GM23338 (cell line): ENCODE results near the gene SELENON. TPM values are rescaled to one million over a fixed set of nuclear protein-coding genes. Genes with fewer than 3 reads are reported as not detected.

Experiments used
- ATAC-seq: fragments of 200-7000 bp; cut with Tn5 transposase; 3 replicates; pipeline ENCODE4 v1.9.1; 2020
- DNase-seq: peaks from one replicate; pipeline ENCODE4 v3.0.0-alpha.2; 2015; ENCODE audit warnings: low spot score
- H2AFZ ChIP-seq: fragments of 200-600 bp; sonication (generic); 2 replicates; pipeline ENCODE4 v1.8.0; 2016; ENCODE audit warnings: antibody characterized with exemption, mild to moderate bottlenecking, moderate library complexity
- H3F3A ChIP-seq: fragments of 200-600 bp; sonication (generic); replicated peaks from 2 replicates; pipeline ENCODE4 v1.8.0; 2017; ENCODE audit warnings: antibody characterized with exemption, mixed run types, low read depth
- H3K27ac ChIP-seq: fragments of 200-600 bp; sonication (generic); 2 replicates; pipeline ENCODE4 v1.6.1; 2016; ENCODE audit warnings: low read depth
- H3K27me3 ChIP-seq: fragments of 200-600 bp; sonication (generic); 2 replicates; pipeline ENCODE4 v1.8.0; 2016; ENCODE audit warnings: mild to moderate bottlenecking, mixed run types, moderate library complexity; ENCODE audit not compliant: insufficient read depth
- H3K36me3 ChIP-seq: fragments of 200-600 bp; sonication (generic); 2 replicates; pipeline ENCODE4 v1.8.0; 2016; ENCODE audit warnings: mild to moderate bottlenecking; ENCODE audit not compliant: insufficient read depth
- H3K4me1 ChIP-seq: fragments of 200-600 bp; sonication (generic); 2 replicates; pipeline ENCODE4 v1.8.0; 2016; ENCODE audit warnings: mild to moderate bottlenecking, moderate library complexity; ENCODE audit not compliant: insufficient read depth
- H3K4me2 ChIP-seq: fragments of 200-600 bp; sonication (generic); 2 replicates; pipeline ENCODE4 v1.7.1; 2017; ENCODE audit warnings: mixed run types
- H3K4me3 ChIP-seq: fragments of 200-600 bp; sonication (generic); 2 replicates; pipeline ENCODE4 v1.6.1; 2016; ENCODE audit warnings: mixed run types
- H3K79me2 ChIP-seq: fragments of 200-600 bp; sonication (generic); replicated peaks from 2 replicates; pipeline ENCODE4 v1.8.0; 2017; ENCODE audit warnings: mild to moderate bottlenecking; ENCODE audit not compliant: insufficient read depth
- H3K9me2 ChIP-seq: fragments of 200-600 bp; sonication (generic); 2 replicates; pipeline ENCODE4 v1.8.0; 2017; ENCODE audit not compliant: insufficient read depth
- H4K20me1 ChIP-seq: fragments of 200-600 bp; sonication (generic); replicated peaks from 2 replicates; pipeline ENCODE4 v1.8.0; 2017; ENCODE audit warnings: mild to moderate bottlenecking; ENCODE audit not compliant: insufficient read depth
- H3K27ac Mint-ChIP-seq: 2 replicates; pipeline ENCODE4 v1.8.0; 2020; ENCODE audit warnings: inconsistent platforms, mild to moderate bottlenecking, moderate library complexity, mixed read lengths
- H3K27me3 Mint-ChIP-seq: 3 replicates; pipeline ENCODE4 v1.8.0; 2022; ENCODE audit warnings: low read depth, mild to moderate bottlenecking, moderate library complexity, mixed read lengths, inconsistent platforms; ENCODE audit not compliant: insufficient read depth, poor library complexity
- H3K36me3 Mint-ChIP-seq: 3 replicates; pipeline ENCODE4 v1.8.0; 2021; ENCODE audit warnings: low read depth, mild to moderate bottlenecking, inconsistent platforms, moderate library complexity, mixed read lengths
- H3K4me1 Mint-ChIP-seq: 3 replicates; pipeline ENCODE4 v1.8.0; 2020; ENCODE audit warnings: mild to moderate bottlenecking, inconsistent platforms, mixed read lengths
- H3K4me3 Mint-ChIP-seq: 3 replicates; pipeline ENCODE4 v1.8.0; 2021; ENCODE audit warnings: moderate library complexity, mild to moderate bottlenecking, inconsistent platforms, mixed read lengths
- H3K9me3 Mint-ChIP-seq: 3 replicates; pipeline ENCODE4 v1.8.0; 2020; ENCODE audit warnings: moderate library complexity, mild to moderate bottlenecking, inconsistent platforms, mixed read lengths
- CTCF ChIP-seq, 2 experiments: fragments of 200-600 bp in 1 of 2; sonication (generic) in 1 of 2; conservative IDR thresholded peaks; 2 replicates each; pipeline versions ENCODE4 v1.5.1 to v1.6.1; 2016 to 2017; ENCODE audit warnings: antibody characterized with exemption in 2 of 2, low read depth in 2 of 2, mild to moderate bottlenecking in 2 of 2, moderate library complexity in 1 of 2
- POLR2AphosphoS5 ChIP-seq: IDR thresholded peaks from 2 replicates; pipeline ENCODE4 v1.6.1; 2016; ENCODE audit warnings: antibody characterized with exemption, low read depth
- STAT1 ChIP-seq: IDR thresholded peaks from one replicate; pipeline ENCODE4 v1.6.1; 2016; ENCODE audit warnings: antibody characterized with exemption; ENCODE audit not compliant: unreplicated experiment
- ZNF114 ChIP-seq: fragments of 250-450 bp; sonication (Bioruptor Pico); IDR thresholded peaks from 2 replicates; pipeline ENCODE4 v1.5.0; 2020; ENCODE audit warnings: mild to moderate bottlenecking, moderate library complexity
- ZNF331 ChIP-seq: fragments of 250-450 bp; sonication (Bioruptor Pico); IDR thresholded peaks from 2 replicates; pipeline ENCODE4 v1.5.0; 2020; ENCODE audit warnings: low read depth, mild to moderate bottlenecking, moderate library complexity
- polyA plus RNA-seq: library from polyadenylated mRNA; unstranded; fragments of >200 nt; fragmentation: Nextera tagmentation; extraction: Ambion mirVana; gene quantifications from 2 replicates; pipeline ENCODE4 v1.2.1, GENCODE V29; 2016
- total RNA-seq: library from RNA; depleted of rRNA; stranded (reverse); fragments of >200 nt; shearing (Covaris generic); gene quantifications from 2 replicates; pipeline ENCODE4 v1.2.3, GENCODE V29; 2014
- TF ChIP-seq, protein P1 (sequence below): IDR thresholded peaks from 2 replicates; pipeline ENCODE4 v1.6.1; 2016; ENCODE audit warnings: antibody characterized with exemption

SELENON gene
- total and polyA plus RNA-seq, 2 experiments from 2014 or later: 17.9 to 93.2 TPM

DNA sequence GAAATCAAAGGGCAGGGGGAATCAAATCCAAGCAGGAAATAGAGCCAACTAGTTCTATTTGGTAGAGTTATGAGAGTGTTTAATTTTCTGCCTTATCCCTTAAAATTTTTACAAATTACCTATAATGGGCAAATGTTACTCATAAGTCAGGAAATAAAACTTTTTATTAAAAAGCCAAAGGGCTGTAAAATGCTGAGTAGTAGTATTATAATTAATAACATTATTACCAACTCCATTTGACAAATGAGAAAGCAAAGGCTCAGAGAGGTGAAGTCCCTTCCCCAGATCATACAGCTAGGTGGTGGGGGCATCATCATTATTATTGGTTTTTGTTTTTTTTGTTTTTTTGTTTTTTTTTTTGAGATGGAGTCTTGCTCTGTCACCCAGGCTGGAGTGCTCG lies 3.4 kb downstream of the SELENON start:
- H4K20me1 ChIP-seq: peaks cover 3% of the 10 kb centered on the region; the same call in 1 of the 2 replicates
- peaks cover 7% of the 10 kb centered on the region; the same call in 1 of the 2 replicates for H3K79me2 ChIP-seq
- H3K27ac ChIP-seq: no peak overlapping the region
- peaks cover 20% of the 10 kb centered on the region for H3K36me3 Mint-ChIP-seq
- H3K27me3 Mint-ChIP-seq: peaks cover 3% of the 10 kb centered on the region
- no peaks in the 10 kb centered on the region for H3K27me3 ChIP-seq
- no peak overlapping the region for H3K4me3 Mint-ChIP-seq
- no peak for ATAC-seq
- no peak overlapping the region for H3K4me2 ChIP-seq
- no peak for DNase-seq
- H3K36me3 ChIP-seq: no peaks in the 10 kb centered on the region
- no peaks in the 10 kb centered on the region for H3K9me2 ChIP-seq
- TF ChIP-seq CTCF (conservative IDR thresholded peaks at IDR 0.05; ENCODE audit: low read depth in 2 of 2): no peak
- TF ChIP-seq POLR2AphosphoS5: no peak
- TF ChIP-seq, protein P1, sequence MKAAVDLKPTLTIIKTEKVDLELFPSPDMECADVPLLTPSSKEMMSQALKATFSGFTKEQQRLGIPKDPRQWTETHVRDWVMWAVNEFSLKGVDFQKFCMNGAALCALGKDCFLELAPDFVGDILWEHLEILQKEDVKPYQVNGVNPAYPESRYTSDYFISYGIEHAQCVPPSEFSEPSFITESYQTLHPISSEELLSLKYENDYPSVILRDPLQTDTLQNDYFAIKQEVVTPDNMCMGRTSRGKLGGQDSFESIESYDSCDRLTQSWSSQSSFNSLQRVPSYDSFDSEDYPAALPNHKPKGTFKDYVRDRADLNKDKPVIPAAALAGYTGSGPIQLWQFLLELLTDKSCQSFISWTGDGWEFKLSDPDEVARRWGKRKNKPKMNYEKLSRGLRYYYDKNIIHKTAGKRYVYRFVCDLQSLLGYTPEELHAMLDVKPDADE: no peak
- H2AFZ ChIP-seq: no peak overlapping the region
- peaks cover 23% of the 10 kb centered on the region for H3K4me1 Mint-ChIP-seq
- H3F3A ChIP-seq: peaks cover 4% of the 10 kb centered on the region; the same call in 1 of the 2 replicates
- H3K4me3 ChIP-seq: no peak overlapping the region
- H3K27ac Mint-ChIP-seq: no peak overlapping the region
- H3K9me3 Mint-ChIP-seq: no peaks in the 10 kb centered on the region
- peaks cover 5% of the 10 kb centered on the region for H3K4me1 ChIP-seq

GRCh38 chr1:25804244-25804963 lies 4.4 kb downstream of the SELENON start:
- H3K27me3 Mint-ChIP-seq: peaks cover 3% of the 10 kb centered on the region
- H3K9me2 ChIP-seq: no peaks in the 10 kb centered on the region
- H3K36me3 Mint-ChIP-seq: peaks cover 23% of the 10 kb centered on the region
- H3K27ac ChIP-seq: no peak overlapping the region
- H3K4me3 ChIP-seq: no peak overlapping the region
- H2AFZ ChIP-seq: no peak overlapping the region
- peaks cover 4% of the 10 kb centered on the region; the same call in 1 of the 2 replicates for H3F3A ChIP-seq
- peaks cover 5% of the 10 kb centered on the region for H3K4me1 ChIP-seq
- H3K4me3 Mint-ChIP-seq: no peak overlapping the region
- no peak overlapping the region for H3K4me2 ChIP-seq
- ATAC-seq (no peak), DNase-seq (no peak)
- TF ChIP-seq ZNF114: no peak
- TF ChIP-seq STAT1: no peak
- no peak for TF ChIP-seq ZNF331 (CRISPR knock-in tag)
- peak in 1 of 2 experiments; percentile 26; a peak in 2 of 4 replicates for TF ChIP-seq CTCF (conservative IDR thresholded peaks at IDR 0.05; ENCODE audit: low read depth in 2 of 2)
- peaks cover 20% of the 10 kb centered on the region for H3K4me1 Mint-ChIP-seq
- no peaks in the 10 kb centered on the region for H3K36me3 ChIP-seq
- H4K20me1 ChIP-seq: peaks cover 3% of the 10 kb centered on the region; the same call in 1 of the 2 replicates
- H3K79me2 ChIP-seq: peaks cover 7% of the 10 kb centered on the region; the same call in 1 of the 2 replicates
- no peak overlapping the region for H3K27ac Mint-ChIP-seq
- H3K27me3 ChIP-seq: no peaks in the 10 kb centered on the region
- no peaks in the 10 kb centered on the region for H3K9me3 Mint-ChIP-seq
